HL-60 (cell line): ENCODE measurements around the gene MARCKSL1.

Source experiments
- DNase-seq, 2 experiments: peaks; one replicate each; pipeline ENCODE4 v3.0.0-alpha.2; 2010 to 2020; ENCODE audit warnings: low read depth in 1 of 2, low spot score in 1 of 2
- H3K27ac ChIP-seq: fragments of 250-450 bp; sonication (Bioruptor Pico); replicated peaks from 2 replicates; pipeline ENCODE4 v1.5.1; 2020; ENCODE audit warnings: mild to moderate bottlenecking, moderate library complexity
- H3K27me3 ChIP-seq: fragments of 250-450 bp; sonication (Bioruptor Pico); 2 replicates; pipeline ENCODE4 v1.5.1; 2021; ENCODE audit warnings: mild to moderate bottlenecking, moderate library complexity; ENCODE audit not compliant: insufficient read depth, poor library complexity, severe bottlenecking
- H3K4me3 ChIP-seq: replicated peaks from 2 replicates; pipeline ENCODE4 v1.5.1; 2011; ENCODE audit warnings: mild to moderate bottlenecking, control low read depth, low read length; ENCODE audit not compliant: insufficient read depth
- CTCF ChIP-seq: IDR thresholded peaks from one replicate; pipeline ENCODE4 v1.5.1; 2011; ENCODE audit warnings: low read length, control low read depth, inconsistent platforms; ENCODE audit not compliant: insufficient read depth
- GABPA ChIP-seq: IDR thresholded peaks from 2 replicates; pipeline ENCODE4 v1.6.1; 2012; ENCODE audit warnings: low read depth
- POLR2AphosphoS5 ChIP-seq: IDR thresholded peaks from 2 replicates; pipeline ENCODE4 v1.6.1; 2012; ENCODE audit warnings: low read depth
- SPI1 ChIP-seq: IDR thresholded peaks from 2 replicates; pipeline ENCODE4 v1.6.1; 2012; ENCODE audit warnings: low read depth, mild to moderate bottlenecking, borderline replicate concordance
- TF ChIP-seq, protein P1 (sequence below): IDR thresholded peaks from 2 replicates; pipeline ENCODE4 v1.6.1; 2012; ENCODE audit warnings: low read depth; ENCODE audit not compliant: insufficient replicate concordance

MARCKSL1 gene

GRCh38 chr1:32333251-32333963 is 2.6 kb downstream of the MARCKSL1 start:
- Histone ChIP-seq H3K27me3 (no peaks in the 10 kb centered on the region), H3K27ac (no peak overlapping the region), H3K4me3 (no peak overlapping the region)
- DNase-seq, result no peak
- TF ChIP-seq POLR2AphosphoS5, result no peak
- no peak for TF ChIP-seq SPI1
- TF ChIP-seq CTCF, result no peak
- TF ChIP-seq GABPA, result no peak
- TF ChIP-seq, protein P1, sequence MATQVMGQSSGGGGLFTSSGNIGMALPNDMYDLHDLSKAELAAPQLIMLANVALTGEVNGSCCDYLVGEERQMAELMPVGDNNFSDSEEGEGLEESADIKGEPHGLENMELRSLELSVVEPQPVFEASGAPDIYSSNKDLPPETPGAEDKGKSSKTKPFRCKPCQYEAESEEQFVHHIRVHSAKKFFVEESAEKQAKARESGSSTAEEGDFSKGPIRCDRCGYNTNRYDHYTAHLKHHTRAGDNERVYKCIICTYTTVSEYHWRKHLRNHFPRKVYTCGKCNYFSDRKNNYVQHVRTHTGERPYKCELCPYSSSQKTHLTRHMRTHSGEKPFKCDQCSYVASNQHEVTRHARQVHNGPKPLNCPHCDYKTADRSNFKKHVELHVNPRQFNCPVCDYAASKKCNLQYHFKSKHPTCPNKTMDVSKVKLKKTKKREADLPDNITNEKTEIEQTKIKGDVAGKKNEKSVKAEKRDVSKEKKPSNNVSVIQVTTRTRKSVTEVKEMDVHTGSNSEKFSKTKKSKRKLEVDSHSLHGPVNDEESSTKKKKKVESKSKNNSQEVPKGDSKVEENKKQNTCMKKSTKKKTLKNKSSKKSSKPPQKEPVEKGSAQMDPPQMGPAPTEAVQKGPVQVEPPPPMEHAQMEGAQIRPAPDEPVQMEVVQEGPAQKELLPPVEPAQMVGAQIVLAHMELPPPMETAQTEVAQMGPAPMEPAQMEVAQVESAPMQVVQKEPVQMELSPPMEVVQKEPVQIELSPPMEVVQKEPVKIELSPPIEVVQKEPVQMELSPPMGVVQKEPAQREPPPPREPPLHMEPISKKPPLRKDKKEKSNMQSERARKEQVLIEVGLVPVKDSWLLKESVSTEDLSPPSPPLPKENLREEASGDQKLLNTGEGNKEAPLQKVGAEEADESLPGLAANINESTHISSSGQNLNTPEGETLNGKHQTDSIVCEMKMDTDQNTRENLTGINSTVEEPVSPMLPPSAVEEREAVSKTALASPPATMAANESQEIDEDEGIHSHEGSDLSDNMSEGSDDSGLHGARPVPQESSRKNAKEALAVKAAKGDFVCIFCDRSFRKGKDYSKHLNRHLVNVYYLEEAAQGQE, result no peak

DNA sequence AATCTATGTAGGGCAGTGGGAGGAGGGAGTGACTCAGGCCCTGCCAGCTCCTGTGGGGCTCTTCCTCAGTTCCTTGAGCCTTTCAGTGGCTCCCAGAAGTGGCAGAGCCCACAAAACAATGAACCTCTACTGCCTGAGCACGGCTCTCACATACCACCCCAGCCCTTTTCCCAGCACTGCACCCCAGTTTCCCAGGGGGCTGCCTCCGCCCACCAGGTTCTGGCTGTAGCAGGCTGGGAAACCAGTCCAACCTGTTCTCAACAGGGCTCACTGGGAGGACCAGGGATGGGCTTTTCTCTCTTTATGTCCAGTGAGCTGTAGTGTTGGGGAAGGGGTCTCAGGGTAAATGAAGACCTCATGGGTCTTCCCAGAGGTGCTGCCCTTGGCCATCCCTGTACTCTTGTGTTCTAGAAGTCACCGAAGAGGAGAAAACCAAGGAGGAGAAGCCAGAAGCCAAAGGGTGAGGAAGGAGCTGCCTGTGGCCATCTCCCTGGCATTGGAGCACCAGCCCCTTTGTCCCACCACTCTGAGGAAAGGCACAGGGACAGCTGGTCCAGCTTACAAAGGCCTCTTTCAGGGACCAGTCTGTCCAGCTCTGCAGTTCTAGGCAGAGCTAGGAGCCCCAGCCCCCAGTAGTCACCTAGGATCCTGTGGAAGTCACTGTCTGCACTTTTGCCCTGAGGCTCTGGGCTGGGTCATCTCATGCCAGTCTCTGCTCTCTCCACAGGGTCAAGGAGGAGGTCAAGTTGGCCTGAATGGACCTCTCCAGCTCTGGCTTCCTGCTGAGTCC is 3.5 kb downstream of the MARCKSL1 start:
- Histone ChIP-seq H3K27me3 (no peaks in the 10 kb centered on the region), H3K4me3 (no peak overlapping the region), H3K27ac (no peak overlapping the region)
- TF ChIP-seq CTCF (no peak), SPI1 (no peak), GABPA (no peak), POLR2AphosphoS5 (no peak)
- TF ChIP-seq, protein P1, result no peak
- no peak for DNase-seq

DNA sequence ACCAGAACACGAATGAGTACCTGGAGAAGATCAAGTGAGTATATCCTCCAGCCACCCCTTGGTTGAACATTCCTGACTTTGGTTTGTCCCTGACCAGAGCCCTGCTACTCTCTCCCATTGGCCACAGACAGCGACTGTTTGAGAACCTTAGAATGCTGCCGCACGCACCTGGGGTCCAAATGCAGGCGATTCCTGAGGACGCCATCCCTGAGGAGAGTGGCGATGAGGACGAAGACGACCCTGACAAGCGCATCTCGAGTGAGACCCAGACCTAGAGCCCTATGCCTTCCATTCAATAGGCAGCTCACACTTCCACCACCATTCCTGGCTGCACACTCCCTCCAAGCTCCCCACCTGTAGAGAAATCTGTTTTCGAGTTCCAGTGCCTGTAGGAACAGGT is 4.5 kb downstream of the MARCKSL1 start:
- no peaks in the 10 kb centered on the region for H3K27me3 ChIP-seq
- H3K4me3 ChIP-seq, result no peak overlapping the region
- no peak for DNase-seq
- no peak for TF ChIP-seq CTCF
- TF ChIP-seq GABPA, result no peak
- TF ChIP-seq, protein P1, result no peak
- no peak for TF ChIP-seq POLR2AphosphoS5
- TF ChIP-seq SPI1, result no peak
- no peak overlapping the region for H3K27ac ChIP-seq
